HUES64 (cell line): ENCODE measurements around the gene CHD2.

Experiments
- H3K27ac ChIP-seq: 2 replicates; pipeline ENCODE4 v1.7.0; 2013; ENCODE audit warnings: low read depth, low read length, inconsistent platforms
- H3K27me3 ChIP-seq: 2 replicates; pipeline ENCODE4 v1.6.1; 2013; ENCODE audit warnings: mild to moderate bottlenecking, low read length; ENCODE audit not compliant: insufficient read depth
- H3K36me3 ChIP-seq: 2 replicates; pipeline ENCODE4 v1.6.1; 2013; ENCODE audit warnings: mild to moderate bottlenecking, low read length; ENCODE audit not compliant: insufficient read depth
- H3K4me1 ChIP-seq: 2 replicates; pipeline ENCODE4 v1.6.1; 2013; ENCODE audit warnings: mild to moderate bottlenecking, low read length, moderate library complexity; ENCODE audit not compliant: insufficient read depth
- H3K4me3 ChIP-seq: 2 replicates; pipeline ENCODE4 v1.5.1; 2013; ENCODE audit warnings: mild to moderate bottlenecking, low read length, moderate library complexity
- H3K9ac ChIP-seq: 2 replicates; pipeline ENCODE4 v1.6.1; 2013; ENCODE audit warnings: mild to moderate bottlenecking, low read depth, low read length
- H3K9me3 ChIP-seq: 2 replicates; pipeline ENCODE4 v1.6.1; 2013; ENCODE audit warnings: low read depth, low read length; ENCODE audit not compliant: insufficient read depth
- WGBS: fragments of 150-250, 120-280 bp; methylation state at CpG from one replicate; pipeline ENCODE4 v1.1.7; 2013; ENCODE audit warnings: missing lambda C conversion rate; 5-methylcytosine and 5-hydroxymethylcytosine counted together

CHD2 gene

DNA sequence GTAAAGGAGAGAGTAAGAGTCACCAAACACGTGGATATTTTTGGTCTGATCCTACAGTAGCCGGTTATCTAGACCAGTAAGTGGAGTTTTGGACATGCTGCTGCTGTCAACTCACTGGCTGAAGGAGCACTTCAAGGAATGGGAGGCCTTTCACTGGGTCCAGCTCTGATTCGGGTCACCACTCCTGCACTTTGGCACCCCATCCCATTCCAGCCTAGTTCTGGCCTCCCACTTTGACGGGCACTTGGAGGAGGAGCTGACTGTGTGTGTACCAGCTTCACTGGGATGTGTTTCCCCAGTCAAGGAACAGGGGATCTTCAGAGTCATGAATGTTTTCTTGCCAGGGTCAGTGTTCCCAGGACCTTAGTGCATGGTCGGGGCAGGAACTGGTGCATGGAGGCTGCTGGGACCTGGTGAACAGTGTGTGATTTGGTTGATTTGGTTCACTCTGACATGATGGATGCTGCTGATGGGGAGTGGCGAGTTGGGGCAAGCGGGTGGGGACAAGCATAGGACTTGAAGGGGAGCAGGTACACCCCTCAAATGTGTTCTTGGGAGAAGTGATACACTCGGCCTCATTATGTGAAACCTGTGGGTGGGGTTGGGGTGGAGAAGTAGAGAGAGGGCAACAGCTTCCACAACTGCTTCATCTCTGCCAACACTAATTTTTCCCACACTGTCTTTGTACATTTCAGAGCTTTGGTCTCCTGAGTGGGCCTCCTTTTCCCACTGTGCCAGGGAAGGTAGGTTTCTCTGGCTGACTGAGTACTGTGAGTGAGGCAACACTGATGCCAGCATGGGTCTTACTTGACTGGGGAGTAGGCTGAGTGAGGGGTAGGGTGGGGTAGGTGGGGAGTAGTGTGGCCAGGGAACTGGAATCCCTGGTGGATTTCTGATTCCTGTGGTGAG is 124.8 kb downstream of the CHD2 start:
- no peak overlapping the region for H3K4me3 ChIP-seq
- peaks cover 77% of the 10 kb centered on the region for H3K36me3 ChIP-seq
- peaks cover 7% of the 10 kb centered on the region; the same call in 1 of the 2 replicates for H3K4me1 ChIP-seq
- 90% methylated on average over 8 of the region's 8 CpGs for WGBS
- no peak overlapping the region for H3K9ac ChIP-seq
- no peak overlapping the region for H3K27ac ChIP-seq
- no peaks in the 10 kb centered on the region for H3K9me3 ChIP-seq
- no peaks in the 10 kb centered on the region for H3K27me3 ChIP-seq

DNA sequence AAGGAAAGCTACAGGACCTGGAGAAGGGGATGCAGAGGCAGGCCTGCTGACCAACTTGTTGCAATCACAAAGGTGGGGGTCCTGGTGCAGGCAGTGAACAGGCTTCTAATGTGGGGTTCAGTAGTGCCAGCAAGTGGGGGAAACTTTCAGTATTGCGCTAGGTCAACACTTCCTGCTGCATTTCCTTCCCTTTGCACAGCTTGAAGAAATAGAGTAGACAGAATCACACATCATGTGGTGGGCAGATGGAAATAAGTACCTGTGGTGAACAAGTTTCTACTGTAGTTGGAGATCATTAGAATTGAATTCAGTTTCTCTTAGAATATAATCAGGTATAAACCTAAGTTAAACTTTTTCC is 125.5 kb downstream of the CHD2 start:
- WGBS: 100% methylated on average over 1 of the region's 1 CpG
- no peak overlapping the region for H3K27ac ChIP-seq
- peaks cover 71% of the 10 kb centered on the region for H3K36me3 ChIP-seq

DNA sequence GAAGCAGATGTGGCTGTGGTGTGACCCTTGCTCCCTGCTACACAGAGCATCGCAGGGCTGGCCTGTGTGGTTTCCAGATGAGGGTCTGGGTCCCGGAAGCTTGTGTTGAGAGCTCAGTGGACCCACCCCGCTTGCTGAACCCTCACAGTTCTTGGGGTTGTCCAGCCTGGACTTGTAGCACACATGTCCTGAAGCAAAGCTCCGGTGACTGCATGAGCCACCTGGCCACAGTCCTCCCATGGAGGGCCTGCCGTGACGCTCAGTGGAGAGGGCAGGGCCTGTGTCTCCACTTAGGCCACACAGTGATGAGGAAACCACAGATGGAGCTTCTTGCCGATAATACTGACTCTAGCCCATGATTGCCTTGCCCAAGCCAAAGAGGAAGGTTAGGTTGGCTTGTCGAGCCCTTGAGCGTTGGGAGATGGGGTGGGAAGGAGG is 126.3 kb downstream of the CHD2 start:
- no peak overlapping the region for H3K4me3 ChIP-seq
- no peak overlapping the region for H3K9ac ChIP-seq
- peaks cover 63% of the 10 kb centered on the region for H3K36me3 ChIP-seq
- no peaks in the 10 kb centered on the region for H3K9me3 ChIP-seq
- no peak overlapping the region for H3K27ac ChIP-seq
- H3K4me1 ChIP-seq: peaks cover 7% of the 10 kb centered on the region; the same call in 1 of the 2 replicates
- 95% methylated on average over 9 of the region's 9 CpGs for WGBS
- no peaks in the 10 kb centered on the region for H3K27me3 ChIP-seq

More for the DNA sequence above, 125.5 kb downstream of the CHD2 start:
- Histone ChIP-seq H3K9me3 (no peaks in the 10 kb centered on the region), H3K9ac (no peak overlapping the region), H3K27me3 (no peaks in the 10 kb centered on the region), H3K4me3 (no peak overlapping the region), H3K4me1 (peaks cover 7% of the 10 kb centered on the region; the same call in 1 of the 2 replicates)

DNA sequence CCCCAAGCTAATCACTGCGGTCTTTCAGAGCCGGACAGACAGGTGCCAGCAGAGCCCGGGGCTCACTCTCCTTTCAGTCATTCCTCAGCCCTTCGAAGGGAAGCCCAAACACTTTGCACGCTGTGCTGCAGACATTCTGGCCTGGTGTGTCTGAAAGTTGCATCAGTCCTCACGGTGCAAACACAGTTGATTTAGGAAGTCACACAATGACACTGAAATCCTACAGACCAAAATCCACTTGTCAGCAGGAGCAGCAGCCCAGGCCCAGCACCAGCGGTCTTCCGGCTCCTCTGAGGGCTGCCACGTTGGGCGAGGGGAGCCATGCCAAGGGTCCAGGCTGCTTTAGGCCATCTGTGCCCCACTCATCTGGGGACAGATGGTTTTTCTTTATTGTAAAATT is 127.3 kb downstream of the CHD2 start:
- no peaks in the 10 kb centered on the region for H3K27me3 ChIP-seq
- WGBS: 93% methylated on average over 10 of the region's 10 CpGs
- peaks cover 7% of the 10 kb centered on the region; the same call in 1 of the 2 replicates for H3K4me1 ChIP-seq
- H3K36me3 ChIP-seq: peaks cover 53% of the 10 kb centered on the region
- no peaks in the 10 kb centered on the region for H3K9me3 ChIP-seq
- no peak overlapping the region for H3K9ac ChIP-seq
- no peak overlapping the region for H3K4me3 ChIP-seq
- no peak overlapping the region for H3K27ac ChIP-seq

DNA sequence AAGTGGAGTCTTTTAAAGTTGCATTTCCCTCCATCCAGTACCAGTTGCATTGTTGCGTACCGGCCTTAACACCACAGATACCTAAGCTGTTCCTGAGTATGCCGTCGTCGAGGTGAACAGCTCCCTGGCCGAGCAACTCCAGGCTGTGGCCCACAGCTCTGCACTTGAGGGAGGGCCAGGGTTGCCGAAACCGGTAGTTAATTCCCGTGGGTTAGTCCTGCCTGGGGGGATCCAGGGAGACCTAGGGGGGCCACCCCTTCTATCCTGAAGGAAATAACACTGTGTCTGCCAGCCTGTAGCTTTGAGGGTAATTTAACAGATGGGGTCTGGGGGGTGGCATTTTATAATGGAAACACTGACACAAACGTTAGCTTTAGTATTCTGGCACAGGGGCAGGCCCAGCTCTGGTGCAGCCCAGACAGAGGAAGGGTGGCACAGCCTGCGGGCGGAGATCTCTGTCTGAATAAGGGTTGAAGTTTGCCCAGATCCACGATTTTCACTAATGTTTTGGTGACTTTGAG is 128.0 kb downstream of the CHD2 start:
- H3K36me3 ChIP-seq: peaks cover 45% of the 10 kb centered on the region
- no peak overlapping the region for H3K9ac ChIP-seq
- WGBS: 91% methylated on average over 13 of the region's 13 CpGs
- H3K27me3 ChIP-seq: no peaks in the 10 kb centered on the region
- H3K27ac ChIP-seq: no peak overlapping the region
- no peak overlapping the region for H3K4me3 ChIP-seq
- peaks cover 7% of the 10 kb centered on the region; the same call in 1 of the 2 replicates for H3K4me1 ChIP-seq
- H3K9me3 ChIP-seq: no peaks in the 10 kb centered on the region

DNA sequence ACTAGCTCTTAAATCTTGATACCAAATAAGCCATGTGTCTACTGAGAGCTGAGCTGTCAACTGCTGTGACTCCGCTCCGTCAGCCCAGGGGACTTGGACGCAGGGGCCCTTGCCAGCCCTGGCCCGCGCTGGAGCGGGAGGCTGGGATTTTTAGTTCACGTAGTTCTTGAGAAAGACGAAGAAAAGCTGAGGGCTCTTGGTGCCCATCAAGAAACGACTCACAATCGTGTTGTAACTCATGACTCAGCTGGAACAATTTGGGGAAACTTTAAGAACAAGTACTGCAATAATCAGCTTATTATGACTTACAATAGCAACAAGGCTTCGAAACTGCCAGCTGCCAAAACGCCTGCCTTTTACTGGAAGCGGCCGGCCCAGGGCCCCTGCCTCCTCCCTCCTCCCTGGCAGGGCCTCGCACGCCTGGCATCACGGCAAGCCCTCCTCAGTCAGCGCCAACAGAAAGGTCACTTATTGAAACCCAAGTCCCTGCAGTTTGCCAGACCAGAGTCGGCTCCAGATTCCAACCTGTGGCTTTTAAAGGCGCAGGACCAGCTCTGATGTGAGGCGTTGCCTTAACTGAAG is 128.6 kb downstream of the CHD2 start:
- Histone ChIP-seq H3K9me3 (no peaks in the 10 kb centered on the region), H3K9ac (no peak overlapping the region; the same call in 1 of the 2 replicates), H3K27ac (no peak overlapping the region), H3K27me3 (no peaks in the 10 kb centered on the region), H3K4me3 (no peak overlapping the region), H3K36me3 (peaks cover 40% of the 10 kb centered on the region), H3K4me1 (peaks cover 7% of the 10 kb centered on the region; the same call in 1 of the 2 replicates)
- WGBS: 92% methylated on average over 21 of the region's 21 CpGs

DNA sequence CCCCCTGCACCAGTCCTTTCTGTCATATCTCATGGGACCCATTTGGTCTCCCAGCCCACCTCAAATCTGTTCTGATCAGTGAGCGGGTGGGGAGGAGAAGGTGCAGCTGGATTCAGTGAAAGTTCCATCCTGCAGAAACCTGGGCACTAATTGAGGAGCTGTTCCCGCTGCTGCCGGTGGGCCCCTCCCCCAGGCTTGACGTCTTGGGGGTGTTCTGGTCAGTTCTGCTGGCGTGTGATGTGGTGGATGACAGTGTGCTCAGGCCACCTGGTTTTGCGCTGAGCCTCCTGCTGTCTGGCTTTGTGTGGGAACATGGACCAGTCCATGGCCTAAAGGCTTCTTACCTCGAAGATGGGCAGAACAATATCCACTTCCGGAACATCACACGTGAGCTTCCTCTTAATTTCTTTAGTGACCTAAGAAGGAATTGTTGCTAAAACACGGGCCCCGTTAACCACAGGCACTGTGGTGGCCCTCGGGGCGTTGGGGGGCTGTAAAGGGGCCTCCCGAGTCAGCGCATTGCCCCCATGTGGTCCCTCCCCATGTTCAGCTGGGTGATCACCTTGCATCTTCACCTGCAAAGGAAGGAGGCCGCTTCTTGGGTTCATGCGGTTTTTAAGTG is 129.2 kb downstream of the CHD2 start:
- Histone ChIP-seq H3K36me3 (peaks cover 34% of the 10 kb centered on the region), H3K9ac (no peak overlapping the region; the same call in 1 of the 2 replicates), H3K9me3 (no peaks in the 10 kb centered on the region), H3K4me1 (peaks cover 7% of the 10 kb centered on the region; the same call in 1 of the 2 replicates), H3K4me3 (no peak overlapping the region), H3K27me3 (no peaks in the 10 kb centered on the region), H3K27ac (no peak overlapping the region)
- WGBS: 88% methylated on average over 17 of the region's 17 CpGs

DNA sequence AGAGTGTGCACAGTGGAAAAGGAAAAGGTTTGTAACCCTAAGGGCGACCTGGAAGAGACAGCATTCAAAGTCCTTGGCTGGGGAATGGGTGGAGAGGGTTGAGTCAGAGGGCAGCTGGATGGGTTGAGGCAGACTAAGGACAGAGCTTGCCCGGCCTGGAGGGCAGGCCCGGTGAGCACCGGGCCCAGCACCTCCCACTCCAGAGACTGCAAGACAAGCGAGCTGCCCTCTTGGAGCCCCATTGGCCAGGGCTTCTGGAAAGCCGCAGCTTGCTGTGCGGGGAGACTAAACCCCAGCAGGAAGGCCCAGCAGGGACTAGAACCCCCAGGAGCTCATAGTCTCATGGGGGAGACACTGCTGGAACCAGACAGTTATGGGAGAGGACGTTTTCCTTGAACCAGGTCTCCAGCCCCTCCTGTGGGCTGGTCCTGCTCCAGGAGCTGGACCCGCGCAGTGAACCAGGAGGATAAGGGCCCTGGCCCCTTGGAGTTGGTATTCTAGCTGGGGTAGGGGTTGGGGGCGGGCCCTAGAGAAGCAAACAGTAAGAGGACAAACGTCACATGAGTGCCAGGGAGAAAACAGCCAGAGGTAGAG is 129.8 kb downstream of the CHD2 start:
- Histone ChIP-seq H3K9me3 (no peaks in the 10 kb centered on the region), H3K27me3 (no peaks in the 10 kb centered on the region), H3K4me1 (peaks cover 7% of the 10 kb centered on the region; the same call in 1 of the 2 replicates), H3K4me3 (no peak overlapping the region), H3K27ac (no peak overlapping the region), H3K9ac (no peak overlapping the region), H3K36me3 (peaks cover 28% of the 10 kb centered on the region)
- WGBS: 73% methylated on average over 12 of the region's 12 CpGs

DNA sequence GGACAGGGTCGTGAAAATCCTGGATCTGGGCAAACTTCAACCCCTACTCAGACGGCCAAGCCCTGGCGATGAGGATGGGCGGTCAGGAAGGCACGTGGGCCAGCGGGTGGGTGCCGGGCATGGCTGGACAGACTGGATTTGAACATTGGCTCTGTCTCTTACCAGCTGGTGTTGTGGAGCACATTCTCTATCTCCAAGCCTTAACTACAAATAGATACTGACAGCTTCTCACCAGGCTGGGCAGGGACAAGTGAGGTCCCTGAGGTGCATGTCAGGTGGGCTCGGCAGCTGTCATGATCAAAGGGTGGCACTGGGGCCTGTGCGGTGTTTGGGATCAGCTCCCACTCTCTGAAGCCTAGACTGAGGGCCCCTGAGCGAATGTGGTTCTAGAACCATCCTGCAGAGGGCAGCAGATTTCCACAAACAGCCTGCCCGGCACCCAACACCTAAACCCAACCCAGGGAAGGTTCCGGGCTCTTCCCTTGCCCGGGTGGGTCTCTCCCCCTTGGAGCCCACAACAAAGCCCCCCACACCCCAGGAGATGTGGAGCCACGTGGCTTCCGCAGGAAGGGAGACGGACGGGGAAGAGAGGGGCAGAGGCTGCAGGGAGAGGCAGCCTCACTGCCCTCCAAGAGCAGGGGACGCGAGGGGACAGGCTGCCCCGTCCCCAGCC is 130.4 kb downstream of the CHD2 start:
- Histone ChIP-seq H3K36me3 (peaks cover 21% of the 10 kb centered on the region), H3K4me3 (no peak overlapping the region), H3K9ac (no peak overlapping the region), H3K27ac (no peak overlapping the region), H3K9me3 (no peaks in the 10 kb centered on the region), H3K27me3 (no peaks in the 10 kb centered on the region), H3K4me1 (peaks cover 7% of the 10 kb centered on the region; the same call in 1 of the 2 replicates)
- 46% methylated on average over 18 of the region's 20 CpGs for WGBS

DNA sequence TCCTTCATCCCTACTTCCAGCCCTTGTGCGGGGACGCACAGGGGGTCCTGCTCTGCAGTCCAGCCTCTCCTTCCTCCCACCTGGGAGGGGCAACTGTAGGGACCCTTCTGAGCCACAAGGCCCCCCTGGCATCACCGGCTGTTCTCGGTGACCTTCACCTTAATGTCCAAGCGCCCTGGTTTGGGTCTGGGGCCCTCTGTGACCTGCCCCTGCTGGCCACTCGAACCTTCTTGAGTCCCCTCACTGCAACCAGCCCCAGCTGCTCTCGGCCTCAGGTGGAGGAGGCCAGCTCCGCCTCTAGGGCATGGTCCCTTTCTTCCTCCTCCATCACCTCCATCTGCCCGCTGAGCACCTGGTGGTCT is 131.0 kb downstream of the CHD2 start:
- H3K27ac ChIP-seq: no peak overlapping the region
- no peak overlapping the region for H3K9ac ChIP-seq
- WGBS: 82% methylated on average over 9 of the region's 9 CpGs

More for the DNA sequence above, 131.0 kb downstream of the CHD2 start:
- Histone ChIP-seq H3K4me3 (no peak overlapping the region), H3K36me3 (peaks cover 16% of the 10 kb centered on the region), H3K27me3 (no peaks in the 10 kb centered on the region), H3K9me3 (no peaks in the 10 kb centered on the region), H3K4me1 (peaks cover 7% of the 10 kb centered on the region; the same call in 1 of the 2 replicates)
